ENCODE measurements around the gene PRKAG2. TPM values are rescaled to one million over a fixed set of nuclear protein-coding genes. Genes with fewer than 3 reads are reported as not detected.

The PRKAG2 gene
- total and polyA plus RNA-seq, 2 of the 13 experiments (the other 11 are each of a cell fraction or from before 2014, with no cell fraction given) = 0.90 to 1.3 TPM

DNA sequence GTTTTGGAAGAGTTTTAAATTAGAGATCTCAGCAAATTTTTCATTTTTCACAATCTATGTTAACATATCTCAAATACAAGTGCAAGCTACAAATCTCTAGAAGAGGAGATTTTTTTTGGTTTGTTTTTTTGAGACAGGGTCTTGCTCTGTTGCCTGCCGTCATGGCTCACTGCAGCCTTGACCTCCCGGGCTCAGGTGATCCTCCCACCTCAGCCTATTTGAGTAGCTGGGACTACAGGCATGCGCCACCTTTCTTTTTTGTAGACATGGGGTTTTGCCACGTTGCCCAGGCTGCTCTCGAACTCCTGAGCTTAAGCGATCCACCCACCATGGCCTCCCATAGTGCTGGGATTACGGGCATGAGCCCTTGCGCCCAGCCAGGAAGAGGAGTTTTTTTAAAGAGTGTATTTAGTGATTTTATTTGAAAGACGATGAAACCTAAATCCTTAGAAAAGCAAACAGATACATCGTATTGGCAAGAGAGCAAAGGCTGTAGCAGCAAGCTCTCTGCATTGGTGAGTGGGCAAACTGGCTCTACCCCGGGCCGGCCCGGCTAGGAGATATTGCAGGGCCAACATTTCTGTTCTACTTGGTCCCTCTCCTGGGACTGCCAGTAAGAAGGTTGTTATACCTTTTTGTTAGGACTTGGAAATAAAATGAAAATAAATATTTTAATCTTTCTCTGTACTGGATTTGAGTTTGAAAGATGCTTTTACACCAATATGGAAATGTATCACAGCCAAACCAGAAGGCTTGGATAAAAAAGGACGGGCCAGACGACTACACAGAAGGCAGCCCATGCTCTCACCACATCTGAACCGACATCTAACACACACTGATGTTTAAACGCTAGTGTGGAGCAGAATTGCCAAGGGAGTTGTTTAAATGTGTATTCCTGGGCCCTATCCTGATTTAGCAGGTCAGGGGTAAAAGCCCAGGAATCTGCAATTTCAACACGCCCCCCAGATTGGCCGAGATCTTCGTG lies 307.7 kb downstream of the PRKAG2 start:
- Histone ChIP-seq H3K36me3 (replicated peaks in 1 of 2; ENCODE audit: control insufficient read depth in 1 of 2, insufficient read depth in 2 of 2, low read length in 2 of 2) (no peaks in the 10 kb centered on the region), H4K20me1 (ENCODE audit: insufficient read depth, low read length) (no peaks in the 10 kb centered on the region), H3K4me1 (ENCODE audit: insufficient read depth, low read length) (no peaks in the 10 kb centered on the region), H3K4me3 (replicated peaks in 1 of 3; ENCODE audit: insufficient read depth in 1 of 3, low read depth in 2 of 3, low read length in 3 of 3) (no peak overlapping the region), H3K9me3 (ENCODE audit: low read length) (no peaks in the 10 kb centered on the region), H3K79me2 (ENCODE audit: insufficient read depth, low read length) (no peaks in the 10 kb centered on the region), H3K27me3 (ENCODE audit: control insufficient read depth in 1 of 2, insufficient read depth in 2 of 2, low read length in 2 of 2) (no peaks in the 10 kb centered on the region), H2AFZ (ENCODE audit: low read length) (no peak overlapping the region), H3K9ac (ENCODE audit: insufficient read depth, low read depth, low read length) (no peak overlapping the region), H3K27ac (ENCODE audit: extremely low read length, insufficient read depth, low read length) (no peak overlapping the region), H3K4me2 (ENCODE audit: low read depth, low read length) (no peak overlapping the region)
- no TSS peak for BruUV-seq (replicated peaks)
- in situ Hi-C loops (cut with HindIII; ENCODE audit: extremely low pct_ligation_motif_present, low pct_unique_long_range_greater_than_20kb) = loop anchor here (10.0 kb wide), 1 partner anchor 186 kb away; no protein-coding TSS in a partner anchor
- ChIA-PET CTCF (ENCODE audit: low intra/inter-chr PET ratio, low total read pairs) (interaction anchor here (2.4 kb wide), 1 partner anchor 190 kb away, joined by 14 read pairs; no protein-coding TSS in a partner anchor), POLR2A (no interaction called here)
- no peak for FAIRE-seq
- intact Hi-C loops (cut with micrococcal nuclease; ENCODE audit: unreplicated experiment) = no loop called here
- no peak for TF ChIP-seq PCBP2 (optimal IDR thresholded peaks at IDR 0.05; ENCODE audit: low read depth, low read length, poor library complexity, severe bottlenecking)
- no peak for TF ChIP-seq ZNF33A (CRISPR knock-in tag; IDR thresholded peaks at IDR 0.05; ENCODE audit: borderline replicate concordance)
- TF ChIP-seq ZNF788 (CRISPR knock-in tag; IDR thresholded peaks at IDR 0.05; ENCODE audit: borderline replicate concordance) = no peak
- TF ChIP-seq ZNF263 (CRISPR knock-in tag; IDR thresholded peaks at IDR 0.05) = no peak
- no peak for TF ChIP-seq ZNF138 (CRISPR knock-in tag; IDR thresholded peaks at IDR 0.05; ENCODE audit: low read depth)
- no peak for TF ChIP-seq IKZF4 (CRISPR knock-in tag; IDR thresholded peaks at IDR 0.05; ENCODE audit: borderline replicate concordance, low read depth, not compliant biosample characterization)
- no peak for TF ChIP-seq KMT2A (CRISPR knock-in tag; IDR thresholded peaks at IDR 0.05)
- TF ChIP-seq, protein P1, sequence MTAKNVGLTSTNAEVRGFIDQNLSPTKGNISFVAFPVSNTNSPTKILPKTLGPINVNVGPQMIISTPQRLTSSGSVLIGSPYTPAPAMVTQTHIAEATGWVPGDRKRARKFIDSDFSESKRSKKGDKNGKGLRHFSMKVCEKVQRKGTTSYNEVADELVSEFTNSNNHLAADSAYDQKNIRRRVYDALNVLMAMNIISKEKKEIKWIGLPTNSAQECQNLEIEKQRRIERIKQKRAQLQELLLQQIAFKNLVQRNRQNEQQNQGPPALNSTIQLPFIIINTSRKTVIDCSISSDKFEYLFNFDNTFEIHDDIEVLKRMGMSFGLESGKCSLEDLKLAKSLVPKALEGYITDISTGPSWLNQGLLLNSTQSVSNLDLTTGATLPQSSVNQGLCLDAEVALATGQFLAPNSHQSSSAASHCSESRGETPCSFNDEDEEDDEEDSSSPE (CRISPR knock-in tag; IDR thresholded peaks at IDR 0.05) = no peak
- no peak for TF ChIP-seq ZNF546 (CRISPR knock-in tag; conservative IDR thresholded peaks at IDR 0.05)
- TF ChIP-seq ZNF605 (CRISPR knock-in tag; IDR thresholded peaks at IDR 0.05) = no peak
- no peak for TF ChIP-seq NBN (conservative IDR thresholded peaks at IDR 0.05)
- no peak for TF ChIP-seq ZNF781 (CRISPR knock-in tag; IDR thresholded peaks at IDR 0.05; ENCODE audit: borderline replicate concordance, not compliant biosample characterization)
- no peak for TF ChIP-seq CREM (IDR thresholded peaks at IDR 0.05)
- no peak for TF ChIP-seq CREM (CRISPR knock-in tag; IDR thresholded peaks at IDR 0.05)
- TF ChIP-seq, protein P2, sequence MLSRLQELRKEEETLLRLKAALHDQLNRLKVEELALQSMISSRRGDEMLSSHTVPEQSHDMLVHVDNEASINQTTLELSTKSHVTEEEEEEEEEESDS (CRISPR knock-in tag; IDR thresholded peaks at IDR 0.05; ENCODE audit: borderline replicate concordance) = no peak
- TF ChIP-seq, protein P3, sequence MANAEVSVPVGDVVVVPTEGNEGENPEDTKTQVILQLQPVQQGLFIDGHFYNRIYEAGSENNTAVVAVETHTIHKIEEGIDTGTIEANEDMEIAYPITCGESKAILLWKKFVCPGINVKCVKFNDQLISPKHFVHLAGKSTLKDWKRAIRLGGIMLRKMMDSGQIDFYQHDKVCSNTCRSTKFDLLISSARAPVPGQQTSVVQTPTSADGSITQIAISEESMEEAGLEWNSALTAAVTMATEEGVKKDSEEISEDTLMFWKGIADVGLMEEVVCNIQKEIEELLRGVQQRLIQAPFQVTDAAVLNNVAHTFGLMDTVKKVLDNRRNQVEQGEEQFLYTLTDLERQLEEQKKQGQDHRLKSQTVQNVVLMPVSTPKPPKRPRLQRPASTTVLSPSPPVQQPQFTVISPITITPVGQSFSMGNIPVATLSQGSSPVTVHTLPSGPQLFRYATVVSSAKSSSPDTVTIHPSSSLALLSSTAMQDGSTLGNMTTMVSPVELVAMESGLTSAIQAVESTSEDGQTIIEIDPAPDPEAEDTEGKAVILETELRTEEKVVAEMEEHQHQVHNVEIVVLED (CRISPR knock-in tag; IDR thresholded peaks at IDR 0.05; ENCODE audit: borderline replicate concordance) = no peak
- no peak for ATAC-seq
- WGBS (ENCODE audit: low lambda C conversion rate) = 69% methylated on average over 20 of the region's 20 CpGs
- DNase-seq (ENCODE audit: low spot score) = no peak
